ENCODE measurements around the gene ZNF764.
A peak's percentile ranks its signal among the peaks of the same experiment; 100 is the strongest.
"Not testable (repeated sequence)": the region's sequence is repeated elsewhere in the genome, so short reads cannot be mapped to it uniquely, and the experiment has no call there.

Gene ZNF764

DNA sequence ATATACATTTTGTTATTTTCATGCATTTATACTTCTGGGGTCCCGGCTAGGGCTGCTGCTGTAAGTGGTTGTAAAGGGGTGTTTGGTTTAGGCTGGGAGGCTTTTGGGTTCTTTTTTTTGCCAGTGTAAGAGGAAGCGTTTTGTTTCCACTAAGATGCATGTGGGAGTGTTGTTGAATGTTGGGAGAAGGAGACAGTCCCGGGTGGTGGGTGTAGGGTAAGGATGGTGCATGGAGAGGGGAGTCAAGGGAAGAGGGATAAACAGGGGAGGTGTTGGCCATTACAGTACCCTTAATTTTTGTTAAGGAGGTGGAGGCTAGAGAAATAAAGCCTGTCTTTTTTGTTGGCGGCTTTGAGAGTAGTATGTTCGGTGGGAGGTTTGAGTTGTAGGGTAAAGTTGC, 15.1 kb downstream of the ZNF764 start:
- ATAC-seq = no peak

DNA sequence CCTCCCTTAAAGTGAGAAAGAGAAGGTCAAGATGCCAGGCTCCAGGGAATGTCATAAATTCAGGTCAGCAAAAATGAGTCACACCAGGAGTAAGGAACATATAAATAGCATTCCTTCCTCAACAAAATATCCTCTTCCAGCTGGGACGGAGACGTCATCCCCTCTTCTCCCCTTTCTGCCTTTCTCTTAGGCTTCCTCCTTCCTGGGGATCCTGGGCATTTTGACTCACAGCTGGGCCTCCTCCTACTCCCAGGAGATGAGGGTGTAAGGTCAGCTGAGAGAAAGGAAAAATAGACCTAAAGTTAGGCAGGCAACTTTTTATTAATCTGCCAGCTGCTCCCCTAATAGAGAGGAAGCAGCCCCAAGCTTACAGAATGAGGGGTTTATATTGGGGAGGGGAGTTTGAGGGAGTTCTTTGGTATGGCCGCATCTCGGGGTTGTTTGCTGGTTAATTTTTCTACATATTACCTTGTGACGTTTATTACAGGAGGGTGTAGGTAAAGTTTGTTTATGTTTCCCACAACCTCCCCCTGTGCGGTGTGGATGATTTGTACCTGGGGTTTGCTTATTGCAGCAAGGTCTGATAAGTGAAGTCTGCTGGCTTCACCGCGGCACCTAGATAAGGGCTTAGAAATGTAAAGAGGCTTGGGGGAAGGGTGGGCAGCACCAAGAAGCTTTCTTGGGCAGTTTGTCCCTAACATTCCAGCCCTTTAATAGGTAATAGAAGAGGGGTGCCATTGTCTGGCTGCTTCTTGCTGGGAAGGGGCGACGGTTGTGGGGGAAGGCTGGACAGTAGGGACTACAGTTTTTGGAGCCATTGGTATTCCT, 16.5 kb downstream of the ZNF764 start:
- ATAC-seq = no peak

GRCh38 chr16:30540916-30541464, 17.2 kb downstream of the ZNF764 start:
- ATAC-seq = not testable (repeated sequence)

DNA sequence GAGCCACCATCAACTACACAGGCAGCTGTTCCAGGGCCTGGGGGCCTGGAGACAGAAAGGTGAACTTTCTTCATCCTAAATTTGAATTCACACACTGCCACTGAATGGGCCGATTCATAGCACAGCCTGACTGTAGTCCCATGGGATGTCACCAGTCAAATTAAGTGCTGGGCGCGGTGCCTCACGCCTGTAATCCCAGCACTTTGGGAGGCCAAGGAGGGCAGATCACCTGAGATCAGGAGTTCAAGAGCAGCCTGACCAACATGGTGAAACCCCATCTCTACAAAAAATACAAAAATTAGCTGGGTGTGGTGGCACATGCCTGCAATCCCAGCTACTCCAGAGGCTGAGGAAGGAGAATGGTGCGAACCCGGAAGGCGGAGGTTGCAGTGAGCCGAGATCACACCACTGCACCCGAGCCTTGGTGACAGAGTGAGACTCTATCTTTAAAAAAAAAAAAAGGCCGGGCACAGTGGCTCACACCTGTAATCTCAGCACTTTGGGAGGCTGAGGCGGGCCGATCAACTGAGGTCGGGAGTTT, 18.1 kb downstream of the ZNF764 start:
- ATAC-seq = not testable (repeated sequence)

DNA sequence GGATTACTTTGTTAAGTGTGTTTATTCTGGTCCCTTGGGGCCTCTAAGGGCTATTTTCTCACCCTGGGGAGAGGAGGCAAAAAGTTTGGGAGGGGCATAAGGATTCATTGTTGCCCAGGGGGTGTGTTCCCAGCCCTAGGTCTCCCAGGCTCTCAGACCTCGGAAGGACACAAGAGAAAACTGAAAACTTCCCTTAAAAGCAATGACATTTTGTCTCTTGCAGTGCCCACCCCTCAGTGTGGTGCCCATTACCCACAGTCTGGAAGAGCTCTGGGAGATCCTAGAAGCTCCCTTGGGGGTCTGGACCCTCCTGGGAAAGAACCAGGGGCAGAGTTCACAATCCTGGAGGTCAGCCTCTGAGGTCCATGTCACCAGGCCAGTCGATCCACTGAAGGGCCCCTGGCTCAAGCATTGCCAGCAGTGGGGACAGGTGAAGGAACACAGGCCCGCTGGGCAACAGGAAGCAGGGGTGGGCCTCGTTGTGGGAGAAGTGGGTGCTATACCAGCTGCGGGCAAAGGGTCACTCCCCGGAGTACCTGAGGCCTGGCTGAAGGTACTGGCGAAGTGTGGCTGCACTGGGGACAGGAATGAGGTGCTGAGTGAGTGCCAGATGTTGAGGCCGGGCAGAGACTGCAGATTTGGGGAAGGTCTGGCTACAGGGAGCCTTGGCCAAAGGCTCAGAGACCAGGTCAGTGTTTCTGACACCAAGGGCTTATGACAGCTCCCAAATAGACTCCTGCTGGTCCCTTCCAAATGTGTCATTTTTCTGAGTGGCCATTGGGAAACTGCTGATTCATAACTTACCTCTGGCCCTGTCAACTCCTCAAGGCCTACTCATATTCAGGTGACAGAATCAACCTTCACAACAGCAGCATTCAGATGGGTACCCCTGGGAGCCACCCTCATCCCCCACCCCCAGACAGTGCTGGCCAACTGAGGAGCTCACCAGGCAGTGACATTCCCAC, 18.9 kb downstream of the ZNF764 start:
- no peak for ATAC-seq

DNA sequence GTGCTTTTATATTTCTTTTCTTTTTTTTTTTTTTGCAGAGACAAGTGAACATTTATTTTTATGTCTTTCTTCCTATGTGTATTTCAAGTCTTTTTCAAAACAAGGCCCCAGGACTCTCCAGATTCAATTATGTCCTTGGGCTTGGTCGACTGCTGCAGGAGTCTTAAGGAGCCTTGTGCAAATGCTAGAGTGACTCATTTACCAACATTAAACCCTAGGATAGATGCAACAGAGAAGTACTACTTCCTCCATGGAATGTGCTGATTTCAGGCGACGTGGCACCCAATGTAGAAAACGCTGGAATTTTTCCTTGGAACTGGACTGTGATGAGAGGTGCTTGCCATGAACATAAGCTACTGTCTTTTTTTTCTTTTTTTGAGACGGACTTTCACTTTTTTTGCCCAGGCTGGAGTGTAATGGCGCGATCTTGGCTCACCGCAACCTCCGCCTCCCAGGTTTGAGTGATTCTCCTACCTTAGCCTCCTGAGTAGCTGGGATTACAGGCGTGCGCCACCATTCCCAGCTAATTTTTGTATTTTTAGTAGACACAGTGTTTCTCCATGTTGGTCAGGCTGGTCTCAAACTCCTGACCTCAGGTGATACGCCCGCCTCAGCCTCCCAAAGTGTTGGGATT, 21.7 kb downstream of the ZNF764 start:
- ATAC-seq = not testable (repeated sequence)

GRCh38 chr16:30535777-30536190, 22.4 kb downstream of the ZNF764 start:
- peak; percentile 67 to 72 for ATAC-seq

DNA sequence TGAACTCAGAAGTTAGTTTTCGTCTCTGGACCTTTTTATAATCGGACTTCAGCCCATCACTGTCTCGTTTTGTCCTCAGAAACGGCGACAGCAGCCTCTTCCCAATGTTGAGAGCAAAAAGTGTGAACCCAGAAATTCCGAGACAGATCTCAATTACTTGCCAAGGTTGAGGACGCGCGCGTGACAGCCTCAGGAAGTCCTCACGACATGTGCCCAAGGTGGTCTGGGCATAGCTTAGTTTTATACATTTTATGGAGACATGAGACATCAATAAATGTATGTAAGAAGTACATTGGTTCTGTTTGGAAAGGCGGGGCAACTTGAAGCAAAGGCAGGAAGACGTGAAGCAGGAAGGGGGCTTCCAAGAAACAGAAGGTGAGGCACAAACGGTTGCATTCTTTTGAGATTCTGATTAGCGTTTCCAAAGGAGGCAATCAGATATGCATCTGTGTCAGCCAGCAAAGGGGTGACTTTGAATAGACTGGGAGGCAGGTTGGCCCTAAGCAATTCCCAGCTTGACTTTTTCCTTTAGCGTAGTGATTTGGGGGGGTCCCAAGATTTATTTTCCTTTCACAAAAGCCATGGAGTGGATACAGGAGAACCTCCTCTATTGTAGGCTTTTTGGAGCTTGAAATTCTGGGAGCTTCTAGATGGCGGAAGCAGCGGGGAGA, 22.9 kb downstream of the ZNF764 start:
- ATAC-seq = peak; percentile 22 to 35

- ATAC-seq = peak; percentile 80 to 81
Observed at GRCh38 chr16:30534368-30535105, 23.6 kb downstream of the ZNF764 start, which contains the start of gene ZNF747. Gene ZNF747, minus strand, starts transcription at chr16:30534858. Its CDS starts 179 bp downstream, at chr16:30534679.

DNA sequence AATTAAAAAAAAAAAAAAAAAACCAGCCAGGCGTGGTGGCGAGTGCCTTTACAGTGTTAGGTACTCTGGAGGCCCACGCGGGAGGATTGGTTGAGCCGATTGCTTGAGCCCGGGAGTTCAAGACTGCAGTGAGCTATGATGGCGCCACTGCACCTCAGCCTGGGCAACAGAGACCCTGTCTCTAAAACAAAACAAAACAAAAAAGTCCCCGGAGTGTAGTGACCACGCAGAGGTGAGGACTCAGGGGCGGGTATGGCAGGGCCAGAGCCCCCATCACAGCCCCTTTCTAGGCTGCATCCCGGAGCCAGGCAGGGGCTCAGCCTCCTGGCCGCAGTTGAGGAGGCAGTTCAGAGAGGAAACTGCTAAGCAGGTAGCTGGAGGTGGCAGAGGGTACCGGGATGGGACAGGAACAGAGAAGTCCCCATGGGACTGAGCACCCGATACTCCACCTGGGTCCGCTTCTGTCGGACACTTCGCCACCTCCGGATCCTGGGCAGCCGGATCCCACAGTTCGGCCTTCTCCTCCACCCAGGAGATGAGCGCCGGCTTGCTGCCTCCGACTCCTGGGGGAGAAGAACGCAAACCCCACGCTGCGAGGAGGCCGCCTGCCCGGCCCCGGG, 24.3 kb downstream of the ZNF764 start:
- peak in 1 of 2 donors; percentile 0 for ATAC-seq

- no peak for ATAC-seq
Observed at GRCh38 chr16:30533146-30533522, 25.0 kb downstream of the ZNF764 start.

DNA sequence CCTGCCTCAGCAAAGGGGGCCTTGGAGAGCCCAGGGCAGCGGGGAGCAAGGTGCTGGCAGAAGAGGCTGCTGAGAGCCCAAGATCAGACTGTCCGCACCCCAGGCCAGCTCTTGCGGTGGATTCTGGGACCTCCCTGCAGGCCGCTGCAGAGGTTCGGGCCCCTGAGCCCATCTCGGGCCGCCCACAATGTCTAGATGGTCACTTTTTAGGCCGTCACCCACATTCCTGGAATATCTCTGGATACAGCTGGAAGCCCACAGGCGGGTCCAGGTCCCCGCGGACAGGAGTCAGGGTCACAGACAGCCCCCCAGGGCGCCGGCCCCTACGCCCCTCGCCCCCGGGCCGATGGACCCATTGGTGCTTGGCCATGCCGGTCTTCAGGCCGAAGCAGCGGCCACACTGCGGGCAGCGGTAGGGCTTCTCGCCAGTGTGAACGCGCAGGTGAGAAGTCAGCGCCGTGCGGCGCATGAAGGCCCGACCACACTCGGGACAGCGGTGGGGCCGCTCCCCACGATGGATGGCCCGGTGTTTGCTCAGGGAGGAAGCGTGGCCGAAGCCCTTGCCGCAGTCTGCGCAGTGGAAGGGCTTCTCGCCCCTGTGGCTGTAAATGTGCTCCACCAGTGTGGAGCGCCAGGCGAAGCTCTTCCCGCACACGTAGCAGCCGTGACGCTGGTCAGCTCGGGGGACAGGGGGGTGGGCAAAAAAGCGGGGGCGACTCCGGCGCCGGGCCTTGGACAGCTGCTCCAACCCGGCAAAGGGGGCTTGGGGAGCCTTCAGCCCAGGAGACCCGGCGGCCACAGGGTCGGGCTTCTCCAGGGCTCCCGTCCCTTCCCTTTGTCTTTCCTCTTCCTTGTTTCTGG, 25.7 kb downstream of the ZNF764 start:
- ATAC-seq = no peak

GRCh38 chr16:30530163-30531037, 27.8 kb downstream of the ZNF764 start:
- no peak for ATAC-seq

GRCh38 chr16:30528799-30529457, 29.2 kb downstream of the ZNF764 start:
- no peak for ATAC-seq

DNA sequence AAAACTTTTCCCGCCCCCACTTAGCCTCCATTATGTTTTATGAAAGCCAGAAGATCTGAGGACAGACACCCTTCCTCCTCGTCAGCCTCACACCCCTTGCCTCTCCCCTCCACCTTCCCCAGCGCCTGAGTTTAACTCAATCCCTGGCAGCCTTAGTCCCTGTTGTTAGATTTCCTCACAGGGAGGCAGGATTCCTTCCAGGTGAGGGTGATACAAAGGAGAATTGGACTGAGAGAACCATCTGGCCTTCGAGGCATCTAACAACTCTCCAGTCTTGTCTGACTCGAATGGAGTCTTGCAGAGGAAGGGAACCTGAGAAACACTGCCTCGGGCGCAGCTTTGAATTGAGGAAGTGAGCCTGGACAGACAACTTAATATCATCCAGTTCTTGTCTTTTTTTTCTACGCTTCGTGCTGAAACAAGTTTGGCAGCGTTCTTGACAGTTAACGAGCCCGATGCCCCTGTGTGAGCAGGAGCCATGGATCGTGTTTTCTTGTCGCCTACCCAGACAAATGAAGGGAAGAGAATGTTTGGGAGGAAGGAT, 30.5 kb downstream of the ZNF764 start:
- ATAC-seq = no peak

DNA sequence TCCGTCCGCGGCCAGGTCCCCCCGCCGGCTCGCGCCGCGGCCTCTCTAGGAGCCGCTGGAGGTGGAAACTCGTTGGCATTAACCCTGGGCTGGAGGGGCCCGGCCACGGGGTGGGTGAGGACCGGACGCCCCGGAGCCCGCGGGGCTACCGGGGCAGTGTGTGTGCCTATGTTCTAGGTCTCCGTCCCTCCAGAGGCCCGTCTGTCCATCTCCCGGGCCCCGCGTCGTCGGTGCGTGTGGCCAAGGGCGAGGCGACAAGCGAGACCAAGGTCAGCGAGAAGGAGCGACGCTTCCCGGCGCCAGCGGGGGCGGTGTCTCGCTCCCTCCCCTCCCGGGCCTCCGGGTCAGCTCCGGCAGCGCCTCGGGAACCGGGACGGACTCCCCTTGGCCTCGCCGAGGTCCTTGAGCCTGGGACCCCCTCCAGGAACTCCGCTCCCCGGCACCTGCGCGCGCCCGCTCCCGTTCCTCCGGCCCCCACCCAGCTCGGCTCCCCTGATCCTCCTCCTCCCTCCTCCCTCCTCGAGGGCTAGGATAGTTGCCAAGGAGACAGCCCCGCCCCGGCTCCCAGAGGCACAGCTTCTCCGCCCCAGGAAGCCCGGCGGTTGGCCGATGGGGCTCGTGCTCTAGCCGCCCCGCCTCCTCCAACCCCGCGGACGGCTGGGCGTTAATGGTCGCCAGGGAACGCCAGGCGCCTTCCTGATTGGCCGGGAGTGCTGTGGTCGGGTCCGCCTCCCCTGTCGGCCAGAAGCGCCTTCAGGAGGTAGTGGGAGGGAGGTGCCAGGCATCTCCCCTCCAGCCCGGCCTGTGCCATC, 31.1 kb downstream of the ZNF764 start:
- ATAC-seq = peak; percentile 90 to 92

All from activated CD4-positive, CD25-positive, alpha-beta regulatory T cell treated with anti-CD3 and anti-CD28 coated beads, Interleukin-2, amount 50 U/mL, for 24 hours (primary cell).